Measurements from ENCODE around the gene TUT4. TPM values are rescaled to one million over a fixed set of nuclear protein-coding genes. Genes with fewer than 3 reads are reported as not detected.
A peak's percentile ranks its signal among the peaks of the same experiment; 100 is the strongest.

The TUT4 gene
- total RNA-seq, 1 donor from 2014 or later: 158 TPM

- DNase-seq (no peak), ATAC-seq (ENCODE audit: low read depth) (no peak)
- Mint-ChIP-seq H3K4me1 (no peaks in the 10 kb centered on the region), H3K9me3 (no peaks in the 10 kb centered on the region), H3K36me3 (ENCODE audit: low read depth) (peaks cover 52% of the 10 kb centered on the region), H3K27ac (no peak overlapping the region), H3K27me3 (no peaks in the 10 kb centered on the region), H3K4me3 (no peak overlapping the region)
- CTCF ChIA-PET: interaction anchor here (0.6 kb wide), 1 partner anchor 301 kb away, joined by 4 read pairs; no protein-coding TSS in a partner anchor
- TF ChIP-seq CTCF (IDR thresholded peaks at IDR 0.05): no peak
- intact Hi-C loops (cut with micrococcal nuclease): loop anchor here (10.0 kb wide), 1 partner anchor 343 kb away; the partner anchor contains the start of gene ZFYVE9
- POLR2A ChIA-PET: no interaction called here
These were observed 65.3 kb downstream of the TUT4 start for GRCh38 chr1:52487632-52488031.

GRCh38 chr1:52482326-52483004, 70.4 kb downstream of the TUT4 start:
- ATAC-seq (ENCODE audit: low read depth) (no peak), DNase-seq (no peak)
- no peak overlapping the region for H3K4me3 Mint-ChIP-seq
- ChIA-PET POLR2A (no interaction called here), CTCF (no interaction called here)
- H3K27ac Mint-ChIP-seq: peak overlapping the region; percentile 7
- intact Hi-C loops (cut with micrococcal nuclease): loop anchor here (10.0 kb wide), 1 partner anchor 338 kb away; the partner anchor contains the start of gene ZFYVE9
- no peaks in the 10 kb centered on the region for H3K9me3 Mint-ChIP-seq
- no peaks in the 10 kb centered on the region for H3K4me1 Mint-ChIP-seq
- no peaks in the 10 kb centered on the region for H3K27me3 Mint-ChIP-seq
- TF ChIP-seq CTCF (IDR thresholded peaks at IDR 0.05): no peak
- H3K36me3 Mint-ChIP-seq (ENCODE audit: low read depth): peaks cover 25% of the 10 kb centered on the region

GRCh38 chr1:52479076-52479475, 73.8 kb downstream of the TUT4 start:
- no peaks in the 10 kb centered on the region for H3K27me3 Mint-ChIP-seq
- no peaks in the 10 kb centered on the region for H3K9me3 Mint-ChIP-seq
- intact Hi-C loops (cut with micrococcal nuclease): loop anchor here (10.0 kb wide), 1 partner anchor 206 kb away; no protein-coding TSS in a partner anchor
- H3K4me1 Mint-ChIP-seq: no peaks in the 10 kb centered on the region
- DNase-seq (no peak), ATAC-seq (ENCODE audit: low read depth) (no peak)
- ChIA-PET POLR2A (interaction anchor here (0.7 kb wide), 1 partner anchor 179 kb away, joined by 6 read pairs; no protein-coding TSS in a partner anchor), CTCF (no interaction called here)
- H3K36me3 Mint-ChIP-seq (ENCODE audit: low read depth): peaks cover 30% of the 10 kb centered on the region
- TF ChIP-seq CTCF (IDR thresholded peaks at IDR 0.05): no peak
- no peak overlapping the region for H3K27ac Mint-ChIP-seq
- H3K4me3 Mint-ChIP-seq: no peak overlapping the region

- Mint-ChIP-seq H3K27ac (no peak overlapping the region), H3K4me3 (no peak overlapping the region), H3K27me3 (no peaks in the 10 kb centered on the region), H3K36me3 (ENCODE audit: low read depth) (peaks cover 36% of the 10 kb centered on the region), H3K4me1 (peaks cover 2% of the 10 kb centered on the region), H3K9me3 (no peaks in the 10 kb centered on the region)
- no peak for TF ChIP-seq CTCF (IDR thresholded peaks at IDR 0.05)
- intact Hi-C loops (cut with micrococcal nuclease): loop anchor here (10.0 kb wide), 1 partner anchor 207 kb away; no protein-coding TSS in a partner anchor
- no peak for DNase-seq
- no peak for ATAC-seq (ENCODE audit: low read depth)
- ChIA-PET POLR2A (interaction anchor here (0.6 kb wide), 1 partner anchor 13 kb away, joined by 4 read pairs; no protein-coding TSS in a partner anchor), CTCF (no interaction called here)
These were observed 75.0 kb downstream of the TUT4 start for GRCh38 chr1:52477876-52478275.

- Mint-ChIP-seq H3K27me3 (no peaks in the 10 kb centered on the region), H3K4me1 (peaks cover 2% of the 10 kb centered on the region), H3K27ac (no peak overlapping the region), H3K36me3 (ENCODE audit: low read depth) (peaks cover 34% of the 10 kb centered on the region), H3K9me3 (no peaks in the 10 kb centered on the region), H3K4me3 (no peak overlapping the region)
- ChIA-PET CTCF (no interaction called here), POLR2A (no interaction called here)
- intact Hi-C loops (cut with micrococcal nuclease): loop anchor here (10.0 kb wide), 1 partner anchor 208 kb away; no protein-coding TSS in a partner anchor
- DNase-seq (no peak), ATAC-seq (ENCODE audit: low read depth) (no peak)
- no peak for TF ChIP-seq CTCF (IDR thresholded peaks at IDR 0.05)
These were observed 75.9 kb downstream of the TUT4 start for GRCh38 chr1:52476943-52477342.
